LNCAP (cell line): Measurements from ENCODE around the gene KIF3C.

Source experiments
- TF ChIP-seq, protein P1 (sequence below): fragments of 450-650 bp; IDR thresholded peaks from 2 replicates; pipeline ENCODE4 v1.5.1; 2017; ENCODE audit warnings: mild to moderate bottlenecking

The KIF3C gene

DNA sequence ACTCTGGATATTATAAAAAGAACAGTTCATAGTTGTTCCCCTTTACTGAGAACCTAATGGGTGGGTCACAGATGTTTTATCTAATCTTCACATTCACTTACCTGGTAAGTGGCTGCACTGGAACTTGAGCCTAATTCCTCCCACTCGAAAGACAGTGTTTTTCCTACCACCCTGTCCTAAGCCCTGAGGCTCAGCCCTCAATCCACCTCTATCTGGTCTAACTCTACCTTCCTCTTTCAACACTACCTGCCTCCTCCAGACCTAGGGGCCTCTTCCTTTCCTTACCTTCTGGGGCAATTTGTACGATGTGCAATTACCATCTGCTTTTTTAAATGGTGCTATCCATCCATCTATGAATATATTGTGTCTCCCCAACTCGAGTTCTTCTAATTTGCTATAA is 9.7 kb upstream of the KIF3C start:
- TF ChIP-seq, protein P1, sequence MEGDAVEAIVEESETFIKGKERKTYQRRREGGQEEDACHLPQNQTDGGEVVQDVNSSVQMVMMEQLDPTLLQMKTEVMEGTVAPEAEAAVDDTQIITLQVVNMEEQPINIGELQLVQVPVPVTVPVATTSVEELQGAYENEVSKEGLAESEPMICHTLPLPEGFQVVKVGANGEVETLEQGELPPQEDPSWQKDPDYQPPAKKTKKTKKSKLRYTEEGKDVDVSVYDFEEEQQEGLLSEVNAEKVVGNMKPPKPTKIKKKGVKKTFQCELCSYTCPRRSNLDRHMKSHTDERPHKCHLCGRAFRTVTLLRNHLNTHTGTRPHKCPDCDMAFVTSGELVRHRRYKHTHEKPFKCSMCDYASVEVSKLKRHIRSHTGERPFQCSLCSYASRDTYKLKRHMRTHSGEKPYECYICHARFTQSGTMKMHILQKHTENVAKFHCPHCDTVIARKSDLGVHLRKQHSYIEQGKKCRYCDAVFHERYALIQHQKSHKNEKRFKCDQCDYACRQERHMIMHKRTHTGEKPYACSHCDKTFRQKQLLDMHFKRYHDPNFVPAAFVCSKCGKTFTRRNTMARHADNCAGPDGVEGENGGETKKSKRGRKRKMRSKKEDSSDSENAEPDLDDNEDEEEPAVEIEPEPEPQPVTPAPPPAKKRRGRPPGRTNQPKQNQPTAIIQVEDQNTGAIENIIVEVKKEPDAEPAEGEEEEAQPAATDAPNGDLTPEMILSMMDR = no peak

DNA sequence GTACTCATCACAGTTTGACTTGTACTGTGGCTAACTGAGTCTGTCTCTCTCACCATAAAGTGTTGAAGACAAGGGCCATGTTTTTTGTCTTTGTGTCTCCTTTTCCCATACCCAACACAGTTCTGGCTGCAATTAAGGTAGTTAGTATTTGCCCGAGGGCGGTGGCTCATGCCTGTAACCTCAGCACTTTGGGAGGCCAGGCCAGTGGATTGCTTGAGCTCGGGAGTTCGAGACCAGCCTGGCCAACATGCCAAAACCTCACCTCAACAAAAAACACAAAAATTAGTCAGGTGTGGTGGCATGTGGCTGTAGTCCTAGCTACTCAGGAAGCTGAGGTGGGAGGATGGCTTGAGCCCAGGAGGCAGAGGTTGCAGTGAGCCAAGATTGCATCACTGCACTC is 6.9 kb upstream of the KIF3C start:
- TF ChIP-seq, protein P1 = no peak

GRCh38 chr2:25988134-25988533 is 5.8 kb upstream of the KIF3C start:
- TF ChIP-seq, protein P1 = no peak

DNA sequence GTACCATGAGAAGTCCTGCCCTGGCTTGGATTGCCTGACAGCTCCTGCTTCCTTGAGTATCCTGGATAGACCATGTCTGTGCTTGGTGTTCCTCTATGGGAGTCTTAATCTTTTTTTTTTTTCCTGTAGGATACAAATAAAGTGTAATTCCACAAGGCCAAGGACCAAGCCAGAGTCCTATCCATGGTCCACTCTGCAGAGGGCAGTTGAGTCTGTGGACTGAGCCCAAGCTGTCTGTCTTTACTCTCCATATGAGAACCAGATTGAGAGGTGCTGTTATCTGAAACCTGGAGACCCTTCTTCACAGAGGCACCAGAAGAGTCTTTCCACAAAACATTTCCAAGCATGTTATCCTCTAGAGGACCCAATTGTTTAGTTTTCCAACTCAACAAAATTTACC is 1.4 kb upstream of the KIF3C start:
- TF ChIP-seq, protein P1 = no peak

GRCh38 chr2:25982968-25983280 is 627 bp upstream of the KIF3C start:
- TF ChIP-seq, protein P1 = no peak

- TF ChIP-seq, protein P1 = no peak
Observed at GRCh38 chr2:25981596-25982272, 563 bp downstream of the KIF3C start.

DNA sequence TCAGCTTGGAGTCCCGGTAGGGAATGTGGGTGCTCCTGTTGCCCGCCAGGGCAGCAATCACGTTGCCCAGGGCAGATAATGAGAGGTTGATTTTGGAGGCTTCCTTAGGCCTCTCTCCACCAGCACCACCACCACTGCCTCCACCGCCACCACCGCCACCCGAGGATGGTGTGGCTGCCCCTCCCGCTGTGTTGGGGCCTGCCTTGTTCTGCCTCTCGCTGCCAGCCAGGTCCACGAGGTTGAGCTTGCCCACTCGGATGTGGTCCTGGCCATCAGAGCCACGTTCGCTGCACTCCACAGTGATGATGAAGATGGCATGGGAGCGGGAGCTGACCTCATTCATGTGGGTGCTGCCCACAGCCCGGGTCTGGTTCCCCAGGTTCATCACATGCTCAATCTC is 1.3 kb downstream of the KIF3C start:
- TF ChIP-seq, protein P1 = no peak
